ENCODE data around the gene CDKN2B-AS1.

- TF ChIP-seq CTCF (IDR thresholded peaks at IDR 0.05; ENCODE audit: poor library complexity) = no peak
- no peak for TF ChIP-seq EZH2 (IDR thresholded peaks at IDR 0.05; ENCODE audit: borderline replicate concordance)
Measured at GRCh38 chr9:22054529-22054928, 59.9 kb downstream of the CDKN2B-AS1 start.
